Midbrain (tissue), 1 donor: ENCODE results near the gene CUL2.
"Not testable (repeated sequence)": the region's sequence is repeated elsewhere in the genome, so short reads cannot be mapped to it uniquely, and the experiment has no call there.

Experiments used
- DNase-seq: peaks from one replicate; lab custom pipeline; 2025; lab: John Stamatoyannopoulos, UW

CUL2 gene

GRCh38 chr10:35019041-35020024 is 70.8 kb downstream of the CUL2 start:
- no peak for DNase-seq

DNA sequence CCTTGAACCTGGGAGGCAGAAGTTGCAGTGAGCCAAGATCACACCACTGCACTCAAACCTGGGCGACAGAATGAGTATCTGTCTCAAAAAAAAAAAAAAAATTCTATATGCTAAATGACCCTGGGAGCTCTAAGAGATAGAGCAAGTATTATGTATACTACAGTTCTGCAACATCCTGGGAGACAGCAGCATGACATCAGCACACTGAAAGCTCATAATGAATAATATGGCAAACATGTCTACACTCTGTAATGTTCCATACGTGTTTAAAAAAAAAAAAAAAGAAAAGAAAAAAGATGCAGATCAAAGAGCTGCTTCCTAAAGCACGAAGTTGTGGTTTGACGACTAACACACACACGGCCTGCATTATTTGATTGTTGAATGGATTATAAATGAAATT is 72.5 kb downstream of the CUL2 start:
- DNase-seq: no peak

- no peak for DNase-seq
Observed at GRCh38 chr10:35015843-35016408, 74.2 kb downstream of the CUL2 start.

DNA sequence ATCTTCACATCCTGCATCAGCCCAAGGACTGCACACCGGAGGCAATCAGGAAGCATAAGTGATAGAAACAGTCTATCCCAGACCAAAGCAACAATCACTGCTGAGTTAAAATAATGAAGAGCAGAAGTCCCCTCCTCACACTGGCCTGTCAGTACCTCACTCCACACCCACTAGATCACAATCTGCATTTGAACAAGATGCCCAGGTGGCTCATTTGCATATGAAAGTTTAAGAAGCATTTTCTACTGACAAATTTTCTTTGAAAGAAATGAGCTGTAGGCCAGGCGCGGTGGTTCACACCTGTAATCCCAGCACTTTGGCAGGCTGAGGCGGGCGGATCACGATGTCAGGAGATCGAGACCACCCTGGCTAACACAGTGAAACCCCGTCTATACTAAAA is 77.4 kb downstream of the CUL2 start:
- DNase-seq: no peak

GRCh38 chr10:35011771-35012191 is 78.4 kb downstream of the CUL2 start:
- no peak for DNase-seq

- no peak for DNase-seq
Observed at GRCh38 chr10:35007858-35008301, 82.3 kb downstream of the CUL2 start.

DNA sequence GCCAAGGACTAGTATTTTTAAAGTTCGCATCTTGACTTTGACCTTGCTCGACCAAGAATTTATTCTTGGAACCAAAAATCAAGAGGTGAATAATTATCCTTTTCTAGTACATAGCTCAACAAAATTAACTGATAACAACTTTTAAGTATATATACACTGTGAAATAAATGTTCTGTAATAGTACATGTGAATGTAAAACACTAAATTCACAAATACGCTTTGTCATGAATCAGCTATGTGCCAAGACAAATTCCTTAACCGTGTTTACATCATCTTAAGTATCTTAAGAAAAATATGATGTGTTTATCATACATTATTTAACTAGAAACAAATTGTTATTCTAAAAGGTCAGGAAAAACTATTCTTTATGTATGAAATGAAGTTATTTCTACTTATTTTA is 83.3 kb downstream of the CUL2 start:
- no peak for DNase-seq

GRCh38 chr10:35005868-35006267 is 84.3 kb downstream of the CUL2 start:
- no peak for DNase-seq

- no peak for DNase-seq
Observed at GRCh38 chr10:35004651-35005050, 85.5 kb downstream of the CUL2 start.

- DNase-seq: no peak
Observed at GRCh38 chr10:35003906-35004305, 86.2 kb downstream of the CUL2 start.

- DNase-seq: no peak
Observed at GRCh38 chr10:35000936-35001335, 89.2 kb downstream of the CUL2 start.

- DNase-seq: no peak
Observed at GRCh38 chr10:34999532-34999931, 90.6 kb downstream of the CUL2 start.

DNA sequence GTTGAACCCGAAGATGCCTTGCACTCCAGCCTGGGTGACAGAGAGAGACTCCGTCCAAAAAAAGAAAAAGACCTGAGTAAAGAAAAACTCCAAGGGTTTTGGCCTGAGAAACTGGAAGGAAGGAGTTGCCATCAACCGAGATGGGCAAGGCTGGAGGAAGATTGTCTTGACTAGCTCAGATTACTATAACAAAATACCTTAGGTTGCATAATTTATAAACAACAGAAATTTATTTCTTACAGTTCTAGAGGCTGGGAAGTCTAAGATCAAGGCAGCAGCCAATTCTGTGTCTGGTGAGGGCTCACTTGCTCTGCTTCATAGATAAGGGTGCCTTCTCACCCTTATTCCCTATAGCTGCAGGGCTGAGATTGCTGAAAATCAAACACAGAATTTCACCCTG is 91.2 kb downstream of the CUL2 start:
- no peak for DNase-seq

DNA sequence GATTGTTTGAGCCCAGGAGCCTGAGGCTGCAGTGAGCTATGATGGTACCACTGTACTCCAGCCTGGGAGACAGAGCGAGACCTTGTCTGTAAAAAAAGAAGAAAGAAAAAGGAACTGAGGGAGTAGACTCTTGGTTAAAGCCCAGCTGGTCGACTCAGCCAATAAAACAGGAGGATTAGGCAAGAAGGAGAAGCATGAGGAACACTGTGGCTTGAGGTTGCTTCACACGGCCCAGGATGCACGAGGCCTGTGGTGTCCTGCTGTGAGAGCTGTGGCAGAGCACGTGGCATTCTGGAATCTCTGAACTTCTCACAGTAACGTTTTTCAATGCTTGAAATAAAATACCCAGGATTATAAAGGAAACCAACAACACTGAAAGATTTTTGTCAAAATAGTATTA is 93.3 kb downstream of the CUL2 start:
- DNase-seq: peak; percentile 9

GRCh38 chr10:34995925-34996324 is 94.2 kb downstream of the CUL2 start:
- no peak for DNase-seq

- DNase-seq: peak; percentile 43
Observed at GRCh38 chr10:34994565-34995142, 95.5 kb downstream of the CUL2 start.

GRCh38 chr10:34993782-34994181 is 96.4 kb downstream of the CUL2 start:
- no peak for DNase-seq

DNA sequence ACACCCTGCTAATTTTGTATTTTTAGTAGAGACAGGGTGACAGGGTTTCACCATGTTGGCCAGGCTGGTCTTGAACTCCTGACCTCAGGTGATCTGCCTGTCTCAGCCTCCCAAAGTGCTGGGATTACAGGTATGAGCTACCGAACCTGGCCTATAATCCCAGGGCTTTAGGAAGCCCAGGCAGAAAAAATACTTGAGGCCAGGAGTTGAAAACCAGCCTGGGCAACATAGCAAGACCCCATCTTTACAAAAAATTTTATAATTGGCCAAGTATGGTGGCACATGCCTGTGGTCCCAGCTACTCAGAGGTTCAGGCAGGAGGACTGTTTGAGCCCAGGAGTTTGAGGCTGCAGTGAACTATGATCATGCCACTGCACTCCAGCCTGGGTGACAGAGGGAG is 99.0 kb downstream of the CUL2 start:
- not testable (repeated sequence) for DNase-seq

- no peak for DNase-seq
Observed at GRCh38 chr10:34988397-34989067, 101.6 kb downstream of the CUL2 start.

GRCh38 chr10:34985823-34986222 is 104.3 kb downstream of the CUL2 start:
- no peak for DNase-seq

DNA sequence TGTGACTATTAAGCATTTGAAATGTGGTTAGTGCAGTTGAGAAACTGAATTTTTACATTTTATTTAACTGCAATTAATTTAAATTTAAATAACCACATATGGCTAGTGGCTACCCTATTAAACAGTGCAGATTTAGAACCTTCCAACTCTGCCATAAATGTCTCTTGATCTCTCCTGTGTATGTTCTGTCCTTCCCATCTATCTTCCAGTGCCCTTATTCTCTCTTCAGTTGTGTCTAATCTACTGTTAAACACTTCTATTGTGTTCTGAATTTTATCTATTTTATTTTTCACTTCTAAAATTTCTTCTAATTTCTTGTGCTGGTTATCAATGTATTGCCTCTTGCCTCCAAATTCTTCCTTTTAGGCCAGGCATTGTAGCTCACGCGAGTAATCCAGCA is 105.0 kb downstream of the CUL2 start:
- DNase-seq: no peak

DNA sequence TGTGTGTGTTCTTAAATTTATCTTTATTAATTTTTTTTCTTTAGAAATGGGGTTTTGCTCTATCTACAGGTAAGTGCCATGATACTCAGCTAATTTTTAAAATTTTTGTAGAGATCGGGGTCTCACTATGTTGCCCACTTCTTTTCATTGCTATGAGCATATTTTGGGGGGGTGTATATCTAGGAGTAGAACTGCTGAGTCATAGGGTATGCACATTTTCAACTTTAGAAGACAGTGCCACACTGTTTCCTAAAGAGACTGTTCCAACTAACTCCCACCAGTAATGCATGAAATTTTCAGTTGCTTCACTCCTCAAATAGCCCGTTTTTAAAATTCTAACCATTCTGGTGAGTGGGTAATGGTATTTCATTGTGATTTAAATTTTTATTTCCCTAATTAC is 108.3 kb downstream of the CUL2 start:
- DNase-seq: no peak
